ENCODE results near the gene SLCO2A1.

Gene SLCO2A1

DNA sequence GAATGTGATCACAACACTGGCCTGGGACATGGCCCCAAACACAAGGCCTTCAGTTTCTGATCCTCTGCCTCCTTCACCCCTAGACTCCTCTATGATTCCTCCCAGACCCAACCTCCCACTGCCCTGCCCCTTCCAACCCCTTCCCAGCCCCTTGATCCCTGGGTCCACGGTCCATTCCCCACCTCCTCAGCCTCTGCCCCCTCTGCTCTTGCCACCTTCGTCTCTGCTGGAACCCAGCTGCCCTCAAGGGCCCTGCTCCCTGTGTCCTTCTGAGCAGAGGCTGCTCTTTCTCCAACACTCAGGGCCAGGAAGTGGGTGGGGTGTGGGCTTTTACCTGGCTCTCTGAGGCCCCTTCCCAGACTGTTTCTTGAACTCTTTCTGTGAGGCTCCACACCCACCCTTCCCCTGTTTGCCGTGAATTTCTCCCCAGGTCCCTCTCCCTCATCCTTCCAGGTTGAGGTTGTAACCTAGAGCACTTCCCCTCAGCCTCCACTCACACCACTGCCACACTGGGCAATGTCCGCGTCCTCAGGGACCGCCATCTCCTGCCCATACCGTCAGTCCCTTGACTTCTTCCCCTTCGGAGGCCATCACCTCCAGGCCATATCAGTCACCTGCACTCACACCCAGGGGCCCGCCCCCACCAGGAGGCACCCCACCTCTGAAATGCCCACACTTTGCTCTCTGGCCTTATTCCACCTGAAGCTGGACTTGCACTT is 18.7 kb upstream of the SLCO2A1 start:
- Histone ChIP-seq H3K36me3 (no peaks in the 10 kb centered on the region), H3K4me1 (ENCODE audit: control insufficient read depth in 1 of 2, insufficient read depth in 1 of 2, low read depth in 1 of 2, low read length in 1 of 2) (no peaks in the 10 kb centered on the region), H3K27ac (no peak overlapping the region), H3K4me3 (ENCODE audit: low read depth in 1 of 2, low read length in 1 of 2) (no peak overlapping the region), H3K27me3 (no peaks in the 10 kb centered on the region), H3K9me3 (no peaks in the 10 kb centered on the region)
- TF ChIP-seq CTCF (IDR thresholded peaks at IDR 0.05), result no peak

DNA sequence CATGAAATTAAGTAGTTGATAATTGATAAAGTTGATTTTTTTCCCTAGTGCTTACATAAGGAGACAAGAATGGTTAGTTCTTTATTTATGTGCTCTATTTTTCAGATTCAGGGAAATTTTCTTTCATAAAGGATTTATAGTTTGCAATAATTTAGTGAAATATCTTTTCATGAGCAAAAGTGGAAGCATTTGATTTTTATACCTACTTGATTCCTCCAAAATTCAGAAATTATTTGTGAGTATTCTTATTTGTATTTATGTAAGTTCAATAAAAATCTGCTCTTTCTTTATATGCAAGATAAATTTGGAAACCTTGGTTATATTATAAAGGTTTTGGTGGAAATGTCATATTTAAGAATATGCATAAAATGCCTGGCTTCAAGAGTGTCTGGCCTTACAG is 14.7 kb upstream of the SLCO2A1 start:
- Histone ChIP-seq H3K4me1 (ENCODE audit: control insufficient read depth in 1 of 2, insufficient read depth in 1 of 2, low read depth in 1 of 2, low read length in 1 of 2) (no peaks in the 10 kb centered on the region), H3K27ac (no peak overlapping the region), H3K27me3 (no peaks in the 10 kb centered on the region), H3K36me3 (no peaks in the 10 kb centered on the region), H3K4me3 (ENCODE audit: low read depth in 1 of 2, low read length in 1 of 2) (no peak overlapping the region), H3K9me3 (no peaks in the 10 kb centered on the region)
- no peak for TF ChIP-seq CTCF (IDR thresholded peaks at IDR 0.05)

GRCh38 chr3:134040066-134040465 is 10.3 kb upstream of the SLCO2A1 start:
- TF ChIP-seq CTCF (IDR thresholded peaks at IDR 0.05), result no peak
- no peaks in the 10 kb centered on the region for H3K9me3 ChIP-seq
- no peaks in the 10 kb centered on the region for H3K27me3 ChIP-seq
- no peaks in the 10 kb centered on the region for H3K36me3 ChIP-seq
- no peak overlapping the region for H3K27ac ChIP-seq
- H3K4me3 ChIP-seq (ENCODE audit: low read depth in 1 of 2, low read length in 1 of 2), result no peak overlapping the region
- H3K4me1 ChIP-seq (ENCODE audit: control insufficient read depth in 1 of 2, insufficient read depth in 1 of 2, low read depth in 1 of 2, low read length in 1 of 2), result no peaks in the 10 kb centered on the region

GRCh38 chr3:134039161-134039862 is 9.6 kb upstream of the SLCO2A1 start:
- no peaks in the 10 kb centered on the region for H3K9me3 ChIP-seq
- no peaks in the 10 kb centered on the region for H3K27me3 ChIP-seq
- no peak overlapping the region for H3K27ac ChIP-seq
- H3K36me3 ChIP-seq, result no peaks in the 10 kb centered on the region
- H3K4me1 ChIP-seq (ENCODE audit: control insufficient read depth in 1 of 2, insufficient read depth in 1 of 2, low read depth in 1 of 2, low read length in 1 of 2), result no peaks in the 10 kb centered on the region
- H3K4me3 ChIP-seq (ENCODE audit: low read depth in 1 of 2, low read length in 1 of 2), result no peak overlapping the region
- TF ChIP-seq CTCF (IDR thresholded peaks at IDR 0.05), result no peak

DNA sequence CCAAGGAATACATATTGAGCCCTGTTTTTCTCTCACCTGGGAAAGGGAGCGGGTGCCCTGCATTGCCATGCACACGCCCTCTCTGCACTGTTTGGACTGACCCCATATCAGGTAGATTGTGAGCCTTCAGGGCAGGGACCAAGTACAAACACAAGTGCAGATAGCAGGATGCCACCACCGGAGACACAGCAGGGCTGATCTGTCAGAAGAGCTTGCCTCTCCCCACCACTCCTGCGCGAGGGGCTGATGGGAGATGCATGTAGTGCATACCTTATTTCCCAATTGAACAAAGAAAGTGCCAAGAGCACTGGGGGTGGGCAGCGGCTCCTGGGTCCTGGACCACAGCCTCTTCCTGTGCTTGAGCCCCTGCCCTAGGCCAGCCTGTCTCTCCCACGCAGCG is 9.0 kb upstream of the SLCO2A1 start:
- no peaks in the 10 kb centered on the region for H3K4me1 ChIP-seq (ENCODE audit: control insufficient read depth in 1 of 2, insufficient read depth in 1 of 2, low read depth in 1 of 2, low read length in 1 of 2)
- no peak overlapping the region for H3K27ac ChIP-seq
- H3K36me3 ChIP-seq, result no peaks in the 10 kb centered on the region
- H3K9me3 ChIP-seq, result no peaks in the 10 kb centered on the region
- no peak for TF ChIP-seq CTCF (IDR thresholded peaks at IDR 0.05)
- no peaks in the 10 kb centered on the region for H3K27me3 ChIP-seq
- H3K4me3 ChIP-seq (ENCODE audit: low read depth in 1 of 2, low read length in 1 of 2), result no peak overlapping the region

All from neutrophil (primary cell).